HCT116 (cell line): ENCODE measurements around the gene TRIM75. TPM values are rescaled to one million over a fixed set of nuclear protein-coding genes. Genes with fewer than 3 reads are reported as not detected.
"Not testable (repeated sequence)": the region's sequence is repeated elsewhere in the genome, so short reads cannot be mapped to it uniquely, and the experiment has no call there.

Experiments used
- ATAC-seq: fragments of 200-7000 bp; cut with Tn5 transposase; 2 replicates; pipeline ENCODE4 v1.9.1; 2020; ENCODE audit warnings: mild to moderate bottlenecking, moderate library complexity
- BruUV-seq: library from RNA; stranded (reverse); fragments of 400-500 nt; replicated peaks from 2 replicates; lab custom pipeline; 2021; lab: Mats Ljungman, UMichigan
- CTCF ChIA-PET: fragments of 300-600 bp; sonication (Branson Sonifier 250); formaldehyde crosslinking; loops from one replicate; lab custom pipeline; 2021; ENCODE audit warnings: antibody characterized with exemption; lab: Charles Lee
- POLR2A ChIA-PET: fragments of 300-600, 350-600 bp; sonication (Branson Sonifier 250); formaldehyde crosslinking; loops from one replicate; lab custom pipeline; 2021; ENCODE audit warnings: antibody characterized with exemption; lab: Charles Lee
- RAD21 ChIA-PET, 2 experiments: fragments of 300-600 bp; sonication (Branson Sonifier 250); formaldehyde crosslinking; loops; one replicate each; lab custom pipeline; 2023; ENCODE audit warnings: low total read pairs in 2 of 2; ENCODE audit not compliant: uncharacterized antibody in 2 of 2, unreplicated experiment in 2 of 2, low non-redundant PET in 1 of 2; lab: Charles Lee
- DNase-seq: peaks from one replicate; pipeline ENCODE4 v3.0.0-alpha.2; 2010; ENCODE audit warnings: low read depth, low spot score
- H2AFZ ChIP-seq: fragments of 200-600 bp; shearing (Covaris generic), sonication (generic); 2 replicates; pipeline ENCODE4 v1.6.1; 2017; ENCODE audit warnings: low read depth, mixed run types, mixed read lengths, antibody characterized with exemption, low read length; ENCODE audit not compliant: poor library complexity, severe bottlenecking
- H3K27ac ChIP-seq: 2 replicates; pipeline ENCODE4 v1.5.1; 2012; ENCODE audit warnings: low read depth, low read length
- H3K27me3 ChIP-seq: fragments of 200-600 bp; sonication (generic); 2 replicates; pipeline ENCODE4 v1.6.1; 2016; ENCODE audit warnings: mixed run types, low read length, mixed read lengths; ENCODE audit not compliant: insufficient read depth
- H3K36me3 ChIP-seq, 2 experiments: fragments of 200-500 bp in 1 of 2; fragments of 200-600 bp in 1 of 2; sonication (Bioruptor generic) in 1 of 2; sonication (generic) in 1 of 2; 2 replicates each; pipeline versions ENCODE4 v1.5.1 to v1.6.1; 2014 to 2016; ENCODE audit warnings: low read length in 2 of 2, inconsistent platforms in 1 of 2, mixed read lengths in 1 of 2, mixed run types in 1 of 2; ENCODE audit not compliant: insufficient read depth in 2 of 2, control insufficient read depth in 1 of 2
- H3K4me1 ChIP-seq, 2 experiments: fragments of 200-600 bp in 1 of 2; sonication (generic) in 1 of 2; 2 replicates each; pipeline versions ENCODE4 v1.5.1 to v1.6.1; 2012 to 2017; ENCODE audit warnings: low read length in 2 of 2, inconsistent platforms in 1 of 2, mild to moderate bottlenecking in 1 of 2, mixed read lengths in 1 of 2, mixed run types in 1 of 2, moderate library complexity in 1 of 2; ENCODE audit not compliant: insufficient read depth in 2 of 2, control insufficient read depth in 1 of 2
- H3K4me2 ChIP-seq: fragments of 200-600 bp; sonication (generic); 2 replicates; pipeline ENCODE4 v1.6.1; 2017; ENCODE audit warnings: mixed run types, low read length, mixed read lengths
- H3K4me3 ChIP-seq, 2 experiments: fragments of 200-600 bp in 1 of 2; sonication (generic) in 1 of 2; replicated peaks in 1 of 2; 2 replicates each; pipeline ENCODE4 v1.5.1; 2011 to 2016; ENCODE audit warnings: low read length in 2 of 2, control low read depth in 1 of 2, low read depth in 1 of 2, mild to moderate bottlenecking in 1 of 2, mixed read lengths in 1 of 2, mixed run types in 1 of 2
- H3K79me2 ChIP-seq: fragments of 200-600 bp; sonication (generic); 2 replicates; pipeline ENCODE4 v1.6.1; 2017; ENCODE audit warnings: mild to moderate bottlenecking, mixed run types, low read length, moderate library complexity, mixed read lengths; ENCODE audit not compliant: insufficient read depth
- H3K9ac ChIP-seq: fragments of 200-600 bp; sonication (generic); 2 replicates; pipeline ENCODE4 v1.6.1; 2016; ENCODE audit warnings: low read length, mixed read lengths
- H3K9me2 ChIP-seq: fragments of 200-600 bp; sonication (generic), shearing (Covaris generic); 2 replicates; pipeline ENCODE4 v1.6.1; 2017; ENCODE audit warnings: mixed run types, mild to moderate bottlenecking, moderate library complexity; ENCODE audit not compliant: insufficient read depth
- H3K9me3 ChIP-seq, 2 experiments: fragments of 200-500 bp in 1 of 2; fragments of 200-600 bp in 1 of 2; sonication (Bioruptor generic) in 1 of 2; sonication (generic) in 1 of 2; 2 replicates each; pipeline ENCODE4 v1.6.1; 2014 to 2017; ENCODE audit warnings: low read length in 2 of 2, mixed read lengths in 2 of 2, inconsistent platforms in 1 of 2, low read depth in 1 of 2, mild to moderate bottlenecking in 1 of 2, mixed run types in 1 of 2, moderate library complexity in 1 of 2; ENCODE audit not compliant: control insufficient read depth in 1 of 2, insufficient read depth in 1 of 2
- H4K20me1 ChIP-seq: fragments of 200-600 bp; sonication (generic), shearing (Covaris generic); 2 replicates; pipeline ENCODE4 v1.6.1; 2017; ENCODE audit warnings: mixed run types, mild to moderate bottlenecking, moderate library complexity; ENCODE audit not compliant: insufficient read depth
- CBX3 ChIP-seq: IDR thresholded peaks from 2 replicates; pipeline ENCODE4 v1.6.1; 2012; ENCODE audit warnings: low read depth
- POLR2A ChIP-seq: IDR thresholded peaks from 2 replicates; pipeline ENCODE4 v1.7.0; 2011; ENCODE audit warnings: borderline replicate concordance; ENCODE audit not compliant: insufficient read depth, insufficient read length; ENCODE audit errors: extremely low read depth
- SIN3A ChIP-seq: IDR thresholded peaks from 2 replicates; pipeline ENCODE4 v1.6.1; 2012; ENCODE audit warnings: low read depth
- TCF7L2 ChIP-seq: IDR thresholded peaks from 2 replicates; pipeline ENCODE4 v1.7.0; 2011; ENCODE audit warnings: borderline replicate concordance, inconsistent platforms; ENCODE audit not compliant: insufficient read depth, insufficient read length; ENCODE audit errors: extremely low read depth
- YY1 ChIP-seq: IDR thresholded peaks from 2 replicates; pipeline ENCODE4 v1.6.1; 2011; ENCODE audit warnings: low read length, low read depth, moderate library complexity, mild to moderate bottlenecking; ENCODE audit not compliant: insufficient replicate concordance; ENCODE audit errors: extremely low read depth
- intact Hi-C: fragments of 100-400 bp; cut with micrococcal nuclease; formaldehyde crosslinking; loops from 2 replicates; pipeline ENCODE4 v1.10.0; 2022
- total RNA-seq: library from RNA; stranded (reverse); gene quantifications from one replicate; pipeline ENCODE4 v1.2.1, GENCODE V29; 2021; ENCODE audit not compliant: unreplicated experiment
- TF ChIP-seq, protein P1 (sequence below): IDR thresholded peaks from 2 replicates; pipeline ENCODE4 v1.6.1; 2012; ENCODE audit warnings: low read depth
- TF ChIP-seq, protein P2 (sequence below), 3 experiments: fragments of 200-600 bp in 1 of 3; sonication (generic) in 1 of 3; IDR thresholded peaks in 2 of 3; conservative IDR thresholded peaks in 1 of 3; 2 replicates each; pipeline ENCODE4 v1.5.1; 2012 to 2017; ENCODE audit warnings: low read depth in 2 of 3, low read length in 2 of 3, antibody characterized with exemption in 1 of 3, borderline replicate concordance in 1 of 3, control low read depth in 1 of 3, mild to moderate bottlenecking in 1 of 3, mixed read lengths in 1 of 3, mixed run types in 1 of 3, moderate library complexity in 1 of 3; ENCODE audit not compliant: insufficient read depth in 1 of 3
- TF ChIP-seq, protein P3 (sequence below): IDR thresholded peaks from 2 replicates; pipeline ENCODE4 v1.6.1; 2011; ENCODE audit warnings: mild to moderate bottlenecking, low read length, moderate library complexity; ENCODE audit not compliant: insufficient replicate concordance; ENCODE audit errors: extremely low read depth

Gene TRIM75
- total RNA-seq, 1 experiment from 2014 or later = not detected

DNA sequence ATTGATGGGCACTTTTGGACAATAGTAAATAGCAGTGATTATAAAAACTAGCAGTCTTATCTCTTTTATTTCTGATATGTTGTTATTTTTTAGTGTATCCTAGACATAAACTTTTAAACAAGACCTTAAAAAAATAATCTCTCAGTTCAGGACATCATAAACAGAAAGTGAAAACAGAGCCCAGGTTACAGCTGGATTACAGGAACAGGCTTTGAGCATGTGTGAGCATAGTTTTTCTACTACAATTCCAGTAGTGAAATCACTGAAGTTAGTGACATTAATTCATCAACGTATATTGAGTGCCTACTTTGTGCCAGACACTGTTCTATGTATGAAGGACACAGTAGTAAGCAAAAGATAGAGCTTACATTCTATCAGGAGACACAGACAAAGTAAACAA is 16.9 kb downstream of the TRIM75 start (continued):
- no peak for TF ChIP-seq TCF7L2
- TF ChIP-seq, all 23 proteins: peak for 0

DNA sequence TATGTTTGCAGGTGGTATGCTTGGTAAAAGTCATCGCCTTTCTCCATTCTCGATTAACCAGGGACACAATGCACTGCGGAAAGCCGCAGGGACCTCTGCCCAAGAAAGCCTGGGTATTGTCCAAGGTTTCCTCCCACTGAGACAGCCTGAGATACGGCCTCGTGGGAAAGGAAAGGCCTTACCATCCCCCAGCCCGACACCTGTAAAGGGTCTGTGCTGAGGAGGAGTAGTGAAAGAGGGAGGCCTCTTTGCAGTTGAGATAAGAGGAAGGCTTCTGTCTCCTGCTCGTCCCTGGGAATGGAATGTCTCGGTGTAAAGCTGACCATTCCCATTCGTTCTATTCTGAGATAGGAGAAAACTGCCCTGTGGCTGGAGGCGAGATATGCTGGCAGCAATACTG is 19.7 kb downstream of the TRIM75 start:
- intact Hi-C loops, H3K9me3 ChIP-seq, CTCF ChIA-PET, RAD21 ChIA-PET, ATAC-seq, H3K4me2 ChIP-seq, H3K9me2 ChIP-seq, H3K36me3 ChIP-seq, H2AFZ ChIP-seq, DNase-seq, BruUV-seq, POLR2A ChIA-PET, H3K4me1 ChIP-seq, H3K27me3 ChIP-seq, H3K79me2 ChIP-seq, H3K27ac ChIP-seq, H4K20me1 ChIP-seq, H3K4me3 ChIP-seq, H3K9ac ChIP-seq: not testable (repeated sequence)

DNA sequence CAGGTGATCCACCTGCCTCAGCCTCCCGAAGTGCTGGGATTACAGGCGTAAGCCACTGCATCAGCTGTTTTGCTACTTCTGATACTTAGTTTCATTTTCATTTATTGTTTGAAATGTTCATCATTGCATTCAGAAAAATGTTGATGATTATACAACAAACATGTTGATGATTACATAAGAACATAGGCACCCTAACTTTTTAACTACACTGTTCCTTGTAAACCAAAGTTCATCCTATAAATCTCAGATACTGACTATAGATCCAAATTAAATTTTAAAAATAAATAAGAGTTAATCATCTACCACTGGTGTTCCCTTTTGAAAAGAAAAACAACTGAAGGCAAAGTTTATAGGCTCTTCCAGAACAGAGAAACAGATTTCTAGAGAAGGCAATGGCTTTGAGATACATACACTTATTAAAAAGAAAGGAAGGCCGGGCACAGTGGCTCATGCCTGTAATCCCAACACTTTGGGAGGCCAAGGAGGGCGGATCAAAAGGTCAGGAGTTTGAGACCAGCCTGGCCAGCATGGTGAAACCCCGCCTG is 23.4 kb downstream of the TRIM75 start:
- Histone ChIP-seq H3K4me2 (no peak overlapping the region), H3K27me3 (no peaks in the 10 kb centered on the region), H3K36me3 (no peaks in the 10 kb centered on the region; a peak in 1 of 4 replicates), H3K27ac (no peak overlapping the region), H2AFZ (no peak overlapping the region), H4K20me1 (no peaks in the 10 kb centered on the region), H3K9me3 (no peaks in the 10 kb centered on the region), H3K9ac (no peak overlapping the region), H3K9me2 (no peaks in the 10 kb centered on the region), H3K4me1 (no peaks in the 10 kb centered on the region), H3K79me2 (no peaks in the 10 kb centered on the region), H3K4me3 (no peak overlapping the region)
- POLR2A ChIA-PET = no interaction called here
- ATAC-seq (no peak), DNase-seq (no peak)
- RAD21 ChIA-PET = no interaction called here
- intact Hi-C loops = no loop called here
- BruUV-seq = no TSS peak
- CTCF ChIA-PET = interaction anchor here (1.5 kb wide), 1 partner anchor 20 kb away, joined by 4 read pairs; no protein-coding TSS in a partner anchor
- TF ChIP-seq SIN3A = no peak
- TF ChIP-seq, protein P1, sequence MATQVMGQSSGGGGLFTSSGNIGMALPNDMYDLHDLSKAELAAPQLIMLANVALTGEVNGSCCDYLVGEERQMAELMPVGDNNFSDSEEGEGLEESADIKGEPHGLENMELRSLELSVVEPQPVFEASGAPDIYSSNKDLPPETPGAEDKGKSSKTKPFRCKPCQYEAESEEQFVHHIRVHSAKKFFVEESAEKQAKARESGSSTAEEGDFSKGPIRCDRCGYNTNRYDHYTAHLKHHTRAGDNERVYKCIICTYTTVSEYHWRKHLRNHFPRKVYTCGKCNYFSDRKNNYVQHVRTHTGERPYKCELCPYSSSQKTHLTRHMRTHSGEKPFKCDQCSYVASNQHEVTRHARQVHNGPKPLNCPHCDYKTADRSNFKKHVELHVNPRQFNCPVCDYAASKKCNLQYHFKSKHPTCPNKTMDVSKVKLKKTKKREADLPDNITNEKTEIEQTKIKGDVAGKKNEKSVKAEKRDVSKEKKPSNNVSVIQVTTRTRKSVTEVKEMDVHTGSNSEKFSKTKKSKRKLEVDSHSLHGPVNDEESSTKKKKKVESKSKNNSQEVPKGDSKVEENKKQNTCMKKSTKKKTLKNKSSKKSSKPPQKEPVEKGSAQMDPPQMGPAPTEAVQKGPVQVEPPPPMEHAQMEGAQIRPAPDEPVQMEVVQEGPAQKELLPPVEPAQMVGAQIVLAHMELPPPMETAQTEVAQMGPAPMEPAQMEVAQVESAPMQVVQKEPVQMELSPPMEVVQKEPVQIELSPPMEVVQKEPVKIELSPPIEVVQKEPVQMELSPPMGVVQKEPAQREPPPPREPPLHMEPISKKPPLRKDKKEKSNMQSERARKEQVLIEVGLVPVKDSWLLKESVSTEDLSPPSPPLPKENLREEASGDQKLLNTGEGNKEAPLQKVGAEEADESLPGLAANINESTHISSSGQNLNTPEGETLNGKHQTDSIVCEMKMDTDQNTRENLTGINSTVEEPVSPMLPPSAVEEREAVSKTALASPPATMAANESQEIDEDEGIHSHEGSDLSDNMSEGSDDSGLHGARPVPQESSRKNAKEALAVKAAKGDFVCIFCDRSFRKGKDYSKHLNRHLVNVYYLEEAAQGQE = no peak
- TF ChIP-seq CBX3 = no peak
- TF ChIP-seq, protein P2, sequence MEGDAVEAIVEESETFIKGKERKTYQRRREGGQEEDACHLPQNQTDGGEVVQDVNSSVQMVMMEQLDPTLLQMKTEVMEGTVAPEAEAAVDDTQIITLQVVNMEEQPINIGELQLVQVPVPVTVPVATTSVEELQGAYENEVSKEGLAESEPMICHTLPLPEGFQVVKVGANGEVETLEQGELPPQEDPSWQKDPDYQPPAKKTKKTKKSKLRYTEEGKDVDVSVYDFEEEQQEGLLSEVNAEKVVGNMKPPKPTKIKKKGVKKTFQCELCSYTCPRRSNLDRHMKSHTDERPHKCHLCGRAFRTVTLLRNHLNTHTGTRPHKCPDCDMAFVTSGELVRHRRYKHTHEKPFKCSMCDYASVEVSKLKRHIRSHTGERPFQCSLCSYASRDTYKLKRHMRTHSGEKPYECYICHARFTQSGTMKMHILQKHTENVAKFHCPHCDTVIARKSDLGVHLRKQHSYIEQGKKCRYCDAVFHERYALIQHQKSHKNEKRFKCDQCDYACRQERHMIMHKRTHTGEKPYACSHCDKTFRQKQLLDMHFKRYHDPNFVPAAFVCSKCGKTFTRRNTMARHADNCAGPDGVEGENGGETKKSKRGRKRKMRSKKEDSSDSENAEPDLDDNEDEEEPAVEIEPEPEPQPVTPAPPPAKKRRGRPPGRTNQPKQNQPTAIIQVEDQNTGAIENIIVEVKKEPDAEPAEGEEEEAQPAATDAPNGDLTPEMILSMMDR (IDR thresholded peaks at IDR 0.05 in 2 of 3, conservative IDR thresholded peaks at IDR 0.05 in 1 of 3; ENCODE audit: borderline replicate concordance in 1 of 3, insufficient read depth in 1 of 3, low read depth in 2 of 3, low read length in 2 of 3) = no peak
- no peak for TF ChIP-seq TCF7L2
- no peak for TF ChIP-seq POLR2A
- TF ChIP-seq, protein P3, sequence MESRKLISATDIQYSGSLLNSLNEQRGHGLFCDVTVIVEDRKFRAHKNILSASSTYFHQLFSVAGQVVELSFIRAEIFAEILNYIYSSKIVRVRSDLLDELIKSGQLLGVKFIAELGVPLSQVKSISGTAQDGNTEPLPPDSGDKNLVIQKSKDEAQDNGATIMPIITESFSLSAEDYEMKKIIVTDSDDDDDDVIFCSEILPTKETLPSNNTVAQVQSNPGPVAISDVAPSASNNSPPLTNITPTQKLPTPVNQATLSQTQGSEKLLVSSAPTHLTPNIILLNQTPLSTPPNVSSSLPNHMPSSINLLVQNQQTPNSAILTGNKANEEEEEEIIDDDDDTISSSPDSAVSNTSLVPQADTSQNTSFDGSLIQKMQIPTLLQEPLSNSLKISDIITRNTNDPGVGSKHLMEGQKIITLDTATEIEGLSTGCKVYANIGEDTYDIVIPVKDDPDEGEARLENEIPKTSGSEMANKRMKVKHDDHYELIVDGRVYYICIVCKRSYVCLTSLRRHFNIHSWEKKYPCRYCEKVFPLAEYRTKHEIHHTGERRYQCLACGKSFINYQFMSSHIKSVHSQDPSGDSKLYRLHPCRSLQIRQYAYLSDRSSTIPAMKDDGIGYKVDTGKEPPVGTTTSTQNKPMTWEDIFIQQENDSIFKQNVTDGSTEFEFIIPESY = no peak
- TF ChIP-seq YY1 = no peak
